ENCODE results near the gene DDX47. TPM values are rescaled to one million over a fixed set of nuclear protein-coding genes. Genes with fewer than 3 reads are reported as not detected.
"Not testable (repeated sequence)": the region's sequence is repeated elsewhere in the genome, so short reads cannot be mapped to it uniquely, and the experiment has no call there.

DDX47 gene
- total RNA-seq, 3 donors from 2014 or later (not counting 1 experiment from before 2014, with no cell fraction given), result 98.9 to 120 (median 114) TPM

GRCh38 chr12:12799163-12799920, 13.8 kb upstream of the DDX47 start:
- no peaks in the 10 kb centered on the region for H3K27me3 ChIP-seq (ENCODE audit: control insufficient read depth, insufficient read depth, low read length)
- DNase-seq, result no peak
- no peaks in the 10 kb centered on the region for H3K36me3 ChIP-seq (ENCODE audit: control insufficient read depth, insufficient read depth, low read length)
- Mint-ChIP-seq H3K27me3 (ENCODE audit: low read depth in 2 of 2) (peaks cover 0 to 4% of the 10 kb centered on the region in 2 donors), H3K4me1 (no peaks in the 10 kb centered on the region), H3K9me3 (no peaks in the 10 kb centered on the region), H3K4me3 (no peak overlapping the region), H3K36me3 (no peaks in the 10 kb centered on the region), H3K27ac (no peak overlapping the region)
- WGBS (ENCODE audit: insufficient coverage), result 84% methylated on average over 7 of the region's 8 CpGs
- H3K27ac ChIP-seq (ENCODE audit: low read length), result no peak overlapping the region
- no peaks in the 10 kb centered on the region for H3K9me3 ChIP-seq (ENCODE audit: control insufficient read depth, insufficient read depth, low read length)
- ATAC-seq, result no peak
- TF ChIP-seq CTCF (IDR thresholded peaks at IDR 0.05), result no peak
- intact Hi-C loops (cut with micrococcal nuclease), result no loop called here
- H3K4me3 ChIP-seq (ENCODE audit: low read length), result no peak overlapping the region
- peaks cover 7% of the 10 kb centered on the region for H3K4me1 ChIP-seq (ENCODE audit: control insufficient read depth, insufficient read depth, low read length)

DNA sequence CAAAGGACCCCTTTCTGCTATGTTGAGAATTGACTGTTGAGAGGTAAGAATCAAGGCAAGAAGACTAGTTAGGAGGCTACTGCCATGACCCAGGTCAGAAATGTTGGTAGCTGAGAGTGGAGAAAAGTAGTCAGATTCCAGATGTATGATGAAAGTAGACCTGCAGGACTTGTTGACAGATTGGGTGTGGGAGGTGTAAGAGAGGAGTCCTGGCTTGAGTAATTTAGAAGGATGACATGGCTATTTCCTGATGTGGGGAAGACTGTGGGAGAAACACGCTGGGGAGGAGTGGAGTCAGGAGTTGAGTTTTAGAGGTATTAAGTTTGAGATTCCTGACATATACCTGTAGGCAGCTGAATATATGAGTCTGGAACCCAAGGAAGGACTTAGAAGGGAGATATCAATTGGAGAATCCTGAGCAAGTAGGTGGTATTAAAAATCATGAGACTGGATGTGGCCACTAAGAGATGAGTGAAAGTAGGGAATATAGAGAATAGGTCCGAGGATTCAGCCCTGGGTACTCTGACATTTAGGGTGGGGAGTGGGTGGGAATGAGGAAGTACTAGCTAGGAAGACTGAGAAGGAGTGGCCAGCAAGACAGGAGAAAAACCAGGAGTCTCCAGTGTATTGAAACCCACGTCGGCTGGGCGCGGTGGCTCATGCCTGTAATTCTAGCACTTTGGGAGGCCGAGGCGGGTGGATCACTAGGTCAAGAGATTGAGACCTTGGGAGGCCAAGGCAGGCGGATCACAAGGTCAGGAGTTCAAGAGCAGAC, 12.6 kb upstream of the DDX47 start:
- Mint-ChIP-seq H3K36me3 (no peaks in the 10 kb centered on the region), H3K9me3 (no peaks in the 10 kb centered on the region), H3K4me1 (no peaks in the 10 kb centered on the region), H3K27ac (no peak overlapping the region), H3K27me3 (ENCODE audit: low read depth in 2 of 2) (peaks cover 0 to 4% of the 10 kb centered on the region in 2 donors), H3K4me3 (no peak overlapping the region)
- ATAC-seq (no peak), DNase-seq (no peak)
- no peaks in the 10 kb centered on the region for H3K36me3 ChIP-seq (ENCODE audit: control insufficient read depth, insufficient read depth, low read length)
- TF ChIP-seq CTCF (IDR thresholded peaks at IDR 0.05), result no peak
- no peaks in the 10 kb centered on the region for H3K9me3 ChIP-seq (ENCODE audit: control insufficient read depth, insufficient read depth, low read length)
- no peak overlapping the region for H3K27ac ChIP-seq (ENCODE audit: low read length)
- H3K4me1 ChIP-seq (ENCODE audit: control insufficient read depth, insufficient read depth, low read length), result peaks cover 7% of the 10 kb centered on the region
- no peaks in the 10 kb centered on the region for H3K27me3 ChIP-seq (ENCODE audit: control insufficient read depth, insufficient read depth, low read length)
- intact Hi-C loops (cut with micrococcal nuclease), result no loop called here
- WGBS (ENCODE audit: insufficient coverage), result 84% methylated on average over 9 of the region's 9 CpGs
- no peak overlapping the region for H3K4me3 ChIP-seq (ENCODE audit: low read length)

DNA sequence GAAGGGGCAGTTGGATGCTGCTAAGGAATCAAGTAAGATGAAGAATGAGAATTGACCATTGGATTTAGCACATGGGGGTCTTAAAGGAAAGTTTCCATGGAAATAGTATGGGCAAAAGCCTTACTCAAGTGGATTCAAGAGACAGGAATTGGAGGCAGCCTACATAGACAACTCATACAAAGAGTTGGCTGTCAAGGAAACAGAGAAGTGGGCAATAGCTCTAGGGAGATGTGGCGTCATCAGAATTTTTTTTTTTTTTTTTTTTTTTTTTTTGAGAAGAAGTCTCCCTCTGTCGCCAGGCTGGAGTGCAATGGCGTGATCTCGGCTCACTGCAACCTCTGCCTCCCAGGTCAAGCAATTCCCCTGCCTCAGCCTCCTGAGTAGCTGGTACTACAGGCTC, 11.5 kb upstream of the DDX47 start:
- H3K9me3 ChIP-seq (ENCODE audit: control insufficient read depth, insufficient read depth, low read length); H3K27me3 ChIP-seq (ENCODE audit: control insufficient read depth, insufficient read depth, low read length); DNase-seq; H3K36me3 Mint-ChIP-seq; H3K4me3 Mint-ChIP-seq; H3K27ac Mint-ChIP-seq; H3K4me1 Mint-ChIP-seq; H3K36me3 ChIP-seq (ENCODE audit: control insufficient read depth, insufficient read depth, low read length); H3K27ac ChIP-seq (ENCODE audit: low read length); intact Hi-C loops (cut with micrococcal nuclease); H3K4me3 ChIP-seq (ENCODE audit: low read length); H3K4me1 ChIP-seq (ENCODE audit: control insufficient read depth, insufficient read depth, low read length); H3K9me3 Mint-ChIP-seq; H3K27me3 Mint-ChIP-seq (ENCODE audit: low read depth in 2 of 2); ATAC-seq: not testable (repeated sequence)
- WGBS (ENCODE audit: insufficient coverage), result 87% methylated on average over 3 of the region's 4 CpGs

DNA sequence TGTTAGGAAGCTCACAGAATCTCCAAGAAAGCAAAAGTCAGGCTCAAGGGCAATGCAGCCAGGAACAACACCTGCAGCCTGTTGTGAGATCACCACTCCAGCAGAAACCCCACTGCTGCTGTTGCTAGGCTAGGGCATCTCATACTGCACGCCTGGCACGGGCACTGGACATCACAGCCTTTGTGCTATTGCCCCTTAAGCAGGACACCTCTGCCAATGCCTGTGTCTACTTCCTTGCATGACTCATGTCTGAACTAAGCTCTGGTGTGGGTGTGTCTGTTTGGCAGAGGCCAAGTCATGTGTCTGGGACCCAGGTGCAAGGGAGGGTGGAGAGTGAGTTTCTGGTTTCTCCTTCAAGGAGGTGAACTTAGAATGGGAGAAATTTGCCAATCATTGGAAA, 10.0 kb upstream of the DDX47 start:
- no peaks in the 10 kb centered on the region for H3K36me3 Mint-ChIP-seq
- Histone ChIP-seq H3K4me1 (ENCODE audit: control insufficient read depth, insufficient read depth, low read length) (peaks cover 19% of the 10 kb centered on the region), H3K36me3 (ENCODE audit: control insufficient read depth, insufficient read depth, low read length) (no peaks in the 10 kb centered on the region), H3K9me3 (ENCODE audit: control insufficient read depth, insufficient read depth, low read length) (no peaks in the 10 kb centered on the region), H3K4me3 (ENCODE audit: low read length) (no peak overlapping the region), H3K27me3 (ENCODE audit: control insufficient read depth, insufficient read depth, low read length) (no peaks in the 10 kb centered on the region), H3K27ac (ENCODE audit: low read length) (no peak overlapping the region)
- intact Hi-C loops (cut with micrococcal nuclease), result no loop called here
- H3K4me3 Mint-ChIP-seq, result no peak overlapping the region
- WGBS (ENCODE audit: insufficient coverage), result 48% methylated on average over 2 of the region's 2 CpGs
- peak in 1 of 2 donors; percentile 51 for DNase-seq
- TF ChIP-seq CTCF (IDR thresholded peaks at IDR 0.05), result no peak
- no peaks in the 10 kb centered on the region for H3K9me3 Mint-ChIP-seq
- peaks cover 0 to 4% of the 10 kb centered on the region in 2 donors for H3K27me3 Mint-ChIP-seq (ENCODE audit: low read depth in 2 of 2)
- peaks cover 5% of the 10 kb centered on the region in 2 donors for H3K4me1 Mint-ChIP-seq
- no peak for ATAC-seq
- no peak overlapping the region for H3K27ac Mint-ChIP-seq

Data from natural killer cell (primary cell).